KMS-11 (cell line): ENCODE results near the gene AP2M1.

ENCODE experiments used
- H2AFZ ChIP-seq: fragments of 200-600 bp; sonication (generic); 2 replicates; pipeline ENCODE4 v1.6.1; 2016; ENCODE audit warnings: antibody characterized with exemption, mixed run types, low read depth
- H3K27ac ChIP-seq: fragments of 200-600 bp; sonication (generic); 2 replicates; pipeline ENCODE4 v1.6.1; 2016; ENCODE audit warnings: mild to moderate bottlenecking, mixed run types
- H3K27me3 ChIP-seq: fragments of 200-600 bp; sonication (generic); 2 replicates; pipeline ENCODE4 v1.6.1; 2017; ENCODE audit warnings: mild to moderate bottlenecking, low read depth, mixed run types, moderate library complexity; ENCODE audit not compliant: insufficient read depth
- H3K36me3 ChIP-seq: fragments of 200-600 bp; sonication (generic); 2 replicates; pipeline ENCODE4 v1.6.1; 2017; ENCODE audit warnings: mild to moderate bottlenecking, mixed run types; ENCODE audit not compliant: insufficient read depth
- H3K4me1 ChIP-seq: fragments of 200-600 bp; sonication (generic); 2 replicates; pipeline ENCODE4 v1.6.1; 2016; ENCODE audit warnings: mild to moderate bottlenecking, low read depth, mixed run types; ENCODE audit not compliant: poor library complexity, severe bottlenecking
- H3K4me2 ChIP-seq: fragments of 200-600 bp; sonication (generic); 2 replicates; pipeline ENCODE4 v1.7.0; 2016; ENCODE audit warnings: mild to moderate bottlenecking, mixed run types
- H3K4me3 ChIP-seq: fragments of 200-600 bp; sonication (generic); IDR thresholded peaks from 2 replicates; pipeline ENCODE4 v1.6.1; 2017; ENCODE audit warnings: low read depth, low read length, mixed read lengths; ENCODE audit not compliant: insufficient read depth
- H3K79me2 ChIP-seq: fragments of 200-600 bp; sonication (generic); 2 replicates; pipeline ENCODE4 v1.6.1; 2016; ENCODE audit warnings: low read depth, mixed run types; ENCODE audit not compliant: insufficient read depth
- H3K9ac ChIP-seq: fragments of 200-600 bp; sonication (generic); 2 replicates; pipeline ENCODE4 v1.6.1; 2016; ENCODE audit warnings: mild to moderate bottlenecking, mixed run types
- H4K20me1 ChIP-seq: fragments of 200-600 bp; sonication (generic); 2 replicates; pipeline ENCODE4 v1.6.1; 2016; ENCODE audit warnings: mild to moderate bottlenecking, mixed run types; ENCODE audit not compliant: insufficient read depth
- TF ChIP-seq, protein P1 (sequence below): fragments of 200-600 bp; sonication (generic); conservative IDR thresholded peaks from 2 replicates; pipeline ENCODE4 v1.6.1; 2017; ENCODE audit warnings: low read depth, mild to moderate bottlenecking, antibody characterized with exemption, low read length, moderate library complexity, mixed read lengths

The AP2M1 gene

GRCh38 chr3:184231671-184232070, 57.0 kb downstream of the AP2M1 start:
- peaks cover 35% of the 10 kb centered on the region for H3K27me3 ChIP-seq
- no peaks in the 10 kb centered on the region for H4K20me1 ChIP-seq
- no peaks in the 10 kb centered on the region for H3K36me3 ChIP-seq
- H3K4me2 ChIP-seq, result no peak overlapping the region
- H3K4me1 ChIP-seq, result no peaks in the 10 kb centered on the region
- H2AFZ ChIP-seq, result no peak overlapping the region
- H3K4me3 ChIP-seq, result no peak overlapping the region
- TF ChIP-seq, protein P1, sequence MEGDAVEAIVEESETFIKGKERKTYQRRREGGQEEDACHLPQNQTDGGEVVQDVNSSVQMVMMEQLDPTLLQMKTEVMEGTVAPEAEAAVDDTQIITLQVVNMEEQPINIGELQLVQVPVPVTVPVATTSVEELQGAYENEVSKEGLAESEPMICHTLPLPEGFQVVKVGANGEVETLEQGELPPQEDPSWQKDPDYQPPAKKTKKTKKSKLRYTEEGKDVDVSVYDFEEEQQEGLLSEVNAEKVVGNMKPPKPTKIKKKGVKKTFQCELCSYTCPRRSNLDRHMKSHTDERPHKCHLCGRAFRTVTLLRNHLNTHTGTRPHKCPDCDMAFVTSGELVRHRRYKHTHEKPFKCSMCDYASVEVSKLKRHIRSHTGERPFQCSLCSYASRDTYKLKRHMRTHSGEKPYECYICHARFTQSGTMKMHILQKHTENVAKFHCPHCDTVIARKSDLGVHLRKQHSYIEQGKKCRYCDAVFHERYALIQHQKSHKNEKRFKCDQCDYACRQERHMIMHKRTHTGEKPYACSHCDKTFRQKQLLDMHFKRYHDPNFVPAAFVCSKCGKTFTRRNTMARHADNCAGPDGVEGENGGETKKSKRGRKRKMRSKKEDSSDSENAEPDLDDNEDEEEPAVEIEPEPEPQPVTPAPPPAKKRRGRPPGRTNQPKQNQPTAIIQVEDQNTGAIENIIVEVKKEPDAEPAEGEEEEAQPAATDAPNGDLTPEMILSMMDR, result no peak
- no peak overlapping the region for H3K9ac ChIP-seq
- H3K79me2 ChIP-seq, result no peaks in the 10 kb centered on the region
- no peak overlapping the region for H3K27ac ChIP-seq

GRCh38 chr3:184233127-184233843, 58.6 kb downstream of the AP2M1 start:
- H3K4me2 ChIP-seq, result no peak overlapping the region
- no peak overlapping the region for H3K27ac ChIP-seq
- no peak overlapping the region for H3K4me3 ChIP-seq

More at GRCh38 chr3:184233127-184233843, 58.6 kb downstream of the AP2M1 start:
- TF ChIP-seq, protein P1, result no peak
- H4K20me1 ChIP-seq, result no peaks in the 10 kb centered on the region
- no peaks in the 10 kb centered on the region for H3K4me1 ChIP-seq
- H3K27me3 ChIP-seq, result peaks cover 32% of the 10 kb centered on the region
- no peak overlapping the region for H2AFZ ChIP-seq
- H3K9ac ChIP-seq, result no peak overlapping the region
- H3K36me3 ChIP-seq, result no peaks in the 10 kb centered on the region
- H3K79me2 ChIP-seq, result no peaks in the 10 kb centered on the region
